Parathyroid adenoma (tissue), 2 donors: ENCODE data around the gene CEP68.
"Not testable (repeated sequence)": the region's sequence is repeated elsewhere in the genome, so short reads cannot be mapped to it uniquely, and the experiment has no call there.

Source experiments
- H2AFZ ChIP-seq: fragments of 300-600 bp; sonication (generic); one replicate; pipeline ENCODE4 v1.7.0; 2017; ENCODE audit warnings: antibody characterized with exemption, mild to moderate bottlenecking
- H3K27ac ChIP-seq: fragments of 300-600 bp; sonication (generic); one replicate; pipeline ENCODE4 v1.7.0; 2017
- H3K27me3 ChIP-seq: fragments of 300-600 bp; sonication (generic); one replicate; pipeline ENCODE4 v1.7.0; 2017; ENCODE audit warnings: low read length; ENCODE audit not compliant: control insufficient read depth, insufficient read depth
- H3K36me3 ChIP-seq: fragments of 300-600 bp; sonication (generic); one replicate; pipeline ENCODE4 v1.7.0; 2017; ENCODE audit warnings: low read length; ENCODE audit not compliant: control insufficient read depth, insufficient read depth
- H3K4me1 ChIP-seq: fragments of 300-600 bp; sonication (generic); one replicate; pipeline ENCODE4 v1.7.0; 2017; ENCODE audit warnings: control low read depth
- H3K4me2 ChIP-seq: fragments of 300-600 bp; sonication (generic); one replicate; pipeline ENCODE4 v1.7.0; 2017; ENCODE audit warnings: low read length
- H3K4me3 ChIP-seq: fragments of 300-600 bp; sonication (generic); one replicate; pipeline ENCODE4 v1.7.0; 2017; ENCODE audit warnings: low read depth, low read length
- H3K79me2 ChIP-seq: fragments of 300-600 bp; sonication (generic); one replicate; pipeline ENCODE4 v1.7.0; 2017; ENCODE audit warnings: control low read depth
- H3K9ac ChIP-seq: fragments of 300-600 bp; sonication (generic); one replicate; pipeline ENCODE4 v1.7.0; 2017; ENCODE audit warnings: mild to moderate bottlenecking
- H3K9me3 ChIP-seq: fragments of 300-600 bp; sonication (generic); one replicate; pipeline ENCODE4 v1.7.0; 2017; ENCODE audit warnings: low read length; ENCODE audit not compliant: control insufficient read depth
- CTCF ChIP-seq: fragments of 300-600 bp; sonication (generic); IDR thresholded peaks from one replicate; pipeline ENCODE4 v1.7.0; 2017; ENCODE audit warnings: antibody characterized with exemption, mild to moderate bottlenecking
- donor health status: primary hyperparathyroidism.

The CEP68 gene

GRCh38 chr2:65120990-65121693 is 64.9 kb downstream of the CEP68 start:
- Histone ChIP-seq H3K27me3 (no peaks in the 10 kb centered on the region), H3K4me3 (no peak overlapping the region), H3K9ac (no peak overlapping the region), H3K9me3 (no peaks in the 10 kb centered on the region), H3K4me2 (no peak overlapping the region), H2AFZ (no peak overlapping the region), H3K27ac (no peak overlapping the region), H3K4me1 (no peaks in the 10 kb centered on the region), H3K79me2 (peaks cover 75% of the 10 kb centered on the region), H3K36me3 (no peaks in the 10 kb centered on the region)
- no peak for TF ChIP-seq CTCF

GRCh38 chr2:65122313-65122712 is 66.1 kb downstream of the CEP68 start:
- TF ChIP-seq CTCF = no peak
- H2AFZ ChIP-seq = no peak overlapping the region
- no peaks in the 10 kb centered on the region for H3K36me3 ChIP-seq
- H3K79me2 ChIP-seq = peaks cover 71% of the 10 kb centered on the region
- H3K9ac ChIP-seq = no peak overlapping the region
- no peaks in the 10 kb centered on the region for H3K9me3 ChIP-seq
- H3K4me2 ChIP-seq = no peak overlapping the region
- no peaks in the 10 kb centered on the region for H3K4me1 ChIP-seq
- no peak overlapping the region for H3K4me3 ChIP-seq
- H3K27me3 ChIP-seq = no peaks in the 10 kb centered on the region
- H3K27ac ChIP-seq = no peak overlapping the region

- H3K27ac ChIP-seq, H3K9ac ChIP-seq, H3K27me3 ChIP-seq, H2AFZ ChIP-seq, H3K4me1 ChIP-seq, H3K4me2 ChIP-seq, H3K4me3 ChIP-seq, H3K36me3 ChIP-seq, H3K9me3 ChIP-seq: not testable (repeated sequence)
- peaks cover 62% of the 10 kb centered on the region for H3K79me2 ChIP-seq
Measured at GRCh38 chr2:65125457-65125856, 69.2 kb downstream of the CEP68 start.

- peak overlapping the region; percentile 90 for H3K4me3 ChIP-seq
- TF ChIP-seq CTCF = no peak
- H3K36me3 ChIP-seq = no peaks in the 10 kb centered on the region
- no peaks in the 10 kb centered on the region for H3K9me3 ChIP-seq
- no peak overlapping the region for H2AFZ ChIP-seq
- H3K79me2 ChIP-seq = peaks cover 38% of the 10 kb centered on the region
- no peaks in the 10 kb centered on the region for H3K4me1 ChIP-seq
- peak overlapping the region; percentile 76 for H3K4me2 ChIP-seq
- H3K9ac ChIP-seq = no peak overlapping the region
- H3K27me3 ChIP-seq = no peaks in the 10 kb centered on the region
- H3K27ac ChIP-seq = peak overlapping the region; percentile 95
Measured at GRCh38 chr2:65128297-65129190, 72.3 kb downstream of the CEP68 start.

- Histone ChIP-seq H3K4me1 (no peaks in the 10 kb centered on the region), H3K9me3 (no peaks in the 10 kb centered on the region), H3K27ac (peak overlapping the region; percentile 95), H3K27me3 (no peaks in the 10 kb centered on the region), H3K9ac (peak overlapping the region; percentile 99), H2AFZ (peak overlapping the region; percentile 95), H3K79me2 (peaks cover 32% of the 10 kb centered on the region), H3K4me2 (peak overlapping the region; percentile 76), H3K4me3 (peak overlapping the region; percentile 90), H3K36me3 (no peaks in the 10 kb centered on the region)
- no peak for TF ChIP-seq CTCF
Measured at GRCh38 chr2:65129286-65129825, 73.1 kb downstream of the CEP68 start.
